Measurements from ENCODE around the gene GABRB1. TPM values are rescaled to one million over a fixed set of nuclear protein-coding genes. Genes with fewer than 3 reads are reported as not detected.

The GABRB1 gene
- total RNA-seq, 2 experiments from 2014 or later: not detected

- Histone ChIP-seq H3K9me2 (ENCODE audit: insufficient read depth, low read length) (no peaks in the 10 kb centered on the region), H3K27ac (ENCODE audit: low read depth, low read length, poor library complexity, severe bottlenecking) (no peak overlapping the region), H4K20me1 (ENCODE audit: insufficient read depth, low read length) (no peaks in the 10 kb centered on the region), H3K36me3 (ENCODE audit: insufficient read depth, low read length) (no peaks in the 10 kb centered on the region), H3K4me3 (ENCODE audit: low read depth, low read length, poor library complexity, severe bottlenecking) (no peak overlapping the region), H3K9me3 (ENCODE audit: low read length) (no peaks in the 10 kb centered on the region), H3K4me2 (ENCODE audit: low read length) (no peak overlapping the region), H2AFZ (ENCODE audit: low read length) (no peak overlapping the region), H3K79me2 (ENCODE audit: insufficient read depth, low read depth, low read length) (no peaks in the 10 kb centered on the region), H3K4me1 (ENCODE audit: insufficient read depth, low read length, poor library complexity, severe bottlenecking) (no peaks in the 10 kb centered on the region)
- TF ChIP-seq EZH2phosphoT487 (IDR thresholded peaks at IDR 0.05; ENCODE audit: borderline replicate concordance, low read depth, low read length): no peak
- TF ChIP-seq CTCF (conservative IDR thresholded peaks at IDR 0.05; ENCODE audit: low read length): no peak
- intact Hi-C loops (cut with micrococcal nuclease; ENCODE audit: unreplicated experiment): no loop called here
- POLR2A ChIA-PET: interaction anchor here (0.9 kb wide), 1 partner anchor 14 kb away, joined by 5 read pairs; no protein-coding TSS in a partner anchor
- no peak for DNase-seq (ENCODE audit: low spot score)
- CTCF ChIA-PET (ENCODE audit: unreplicated experiment): no interaction called here
- BruUV-seq (replicated peaks): no TSS peak
These were observed 182.6 kb downstream of the GABRB1 start for GRCh38 chr4:47213971-47214370.

GRCh38 chr4:47215759-47216158 lies 184.4 kb downstream of the GABRB1 start:
- no peaks in the 10 kb centered on the region for H3K79me2 ChIP-seq (ENCODE audit: insufficient read depth, low read depth, low read length)
- H3K4me3 ChIP-seq (ENCODE audit: low read depth, low read length, poor library complexity, severe bottlenecking): no peak overlapping the region
- no peak overlapping the region for H2AFZ ChIP-seq (ENCODE audit: low read length)
- TF ChIP-seq CTCF (conservative IDR thresholded peaks at IDR 0.05; ENCODE audit: low read length): no peak
- no peak for TF ChIP-seq EZH2phosphoT487 (IDR thresholded peaks at IDR 0.05; ENCODE audit: borderline replicate concordance, low read depth, low read length)
- ChIA-PET CTCF (ENCODE audit: unreplicated experiment) (no interaction called here), POLR2A (interaction anchor here (0.6 kb wide), 1 partner anchor 251 kb away, joined by 3 read pairs; no protein-coding TSS in a partner anchor)
- no peaks in the 10 kb centered on the region for H3K9me3 ChIP-seq (ENCODE audit: low read length)
- no peaks in the 10 kb centered on the region for H3K36me3 ChIP-seq (ENCODE audit: insufficient read depth, low read length)
- no peaks in the 10 kb centered on the region for H3K9me2 ChIP-seq (ENCODE audit: insufficient read depth, low read length)
- no peak overlapping the region for H3K4me2 ChIP-seq (ENCODE audit: low read length)
- BruUV-seq (replicated peaks): no TSS peak
- H4K20me1 ChIP-seq (ENCODE audit: insufficient read depth, low read length): no peaks in the 10 kb centered on the region
- H3K4me1 ChIP-seq (ENCODE audit: insufficient read depth, low read length, poor library complexity, severe bottlenecking): no peaks in the 10 kb centered on the region
- intact Hi-C loops (cut with micrococcal nuclease; ENCODE audit: unreplicated experiment): no loop called here
- no peak for DNase-seq (ENCODE audit: low spot score)
- no peak overlapping the region for H3K27ac ChIP-seq (ENCODE audit: low read depth, low read length, poor library complexity, severe bottlenecking)

- TF ChIP-seq EZH2phosphoT487 (IDR thresholded peaks at IDR 0.05; ENCODE audit: borderline replicate concordance, low read depth, low read length) (no peak), CTCF (conservative IDR thresholded peaks at IDR 0.05; ENCODE audit: low read length) (no peak)
- POLR2A ChIA-PET: interaction anchor here (0.5 to 1.3 kb wide), 4 partner anchors 11 to 232 kb away, joined by 3 to 6 read pairs (median 4); no protein-coding TSS in a partner anchor
- no peak overlapping the region for H2AFZ ChIP-seq (ENCODE audit: low read length)
- no peak for DNase-seq (ENCODE audit: low spot score)
- H3K9me3 ChIP-seq (ENCODE audit: low read length): no peaks in the 10 kb centered on the region
- no peak overlapping the region for H3K4me3 ChIP-seq (ENCODE audit: low read depth, low read length, poor library complexity, severe bottlenecking)
- H3K79me2 ChIP-seq (ENCODE audit: insufficient read depth, low read depth, low read length): no peaks in the 10 kb centered on the region
- H3K27ac ChIP-seq (ENCODE audit: low read depth, low read length, poor library complexity, severe bottlenecking): no peak overlapping the region
- no peaks in the 10 kb centered on the region for H3K4me1 ChIP-seq (ENCODE audit: insufficient read depth, low read length, poor library complexity, severe bottlenecking)
- H4K20me1 ChIP-seq (ENCODE audit: insufficient read depth, low read length): no peaks in the 10 kb centered on the region
- H3K4me2 ChIP-seq (ENCODE audit: low read length): no peak overlapping the region
- H3K9me2 ChIP-seq (ENCODE audit: insufficient read depth, low read length): no peaks in the 10 kb centered on the region
- intact Hi-C loops (cut with micrococcal nuclease; ENCODE audit: unreplicated experiment): no loop called here
- no TSS peak for BruUV-seq (replicated peaks)
- H3K36me3 ChIP-seq (ENCODE audit: insufficient read depth, low read length): no peaks in the 10 kb centered on the region
- CTCF ChIA-PET (ENCODE audit: unreplicated experiment): no interaction called here
These were observed 185.9 kb downstream of the GABRB1 start for GRCh38 chr4:47217291-47217690.
